HG03460 (cell line): ENCODE results near the gene SEMG1.

Experiments used
- ATAC-seq: cut with Tn5 transposase; IDR thresholded peaks from one replicate; pipeline ENCODE4 v1.9.1; 2021; ENCODE audit not compliant: unreplicated experiment

The SEMG1 gene

DNA sequence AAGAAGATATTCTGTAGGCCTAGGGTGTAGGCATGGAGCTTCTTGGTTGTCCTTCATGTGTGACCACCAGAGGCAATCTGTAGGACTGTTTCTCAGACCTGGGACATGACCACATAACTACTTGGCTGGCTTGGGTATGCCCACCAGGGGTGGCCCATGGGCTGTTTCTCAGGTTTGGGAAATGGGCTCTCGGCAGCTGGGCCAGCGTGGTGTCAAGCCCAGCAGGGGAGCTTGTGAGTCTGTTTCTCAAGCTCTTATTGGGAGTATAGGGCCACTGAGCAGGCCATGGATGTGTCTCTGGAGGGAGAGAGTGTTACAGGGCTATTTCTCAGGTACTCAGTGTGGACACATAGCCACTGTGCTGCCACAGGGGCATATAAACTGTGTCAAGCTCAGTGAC, 11.8 kb downstream of the SEMG1 start:
- ATAC-seq = no peak

DNA sequence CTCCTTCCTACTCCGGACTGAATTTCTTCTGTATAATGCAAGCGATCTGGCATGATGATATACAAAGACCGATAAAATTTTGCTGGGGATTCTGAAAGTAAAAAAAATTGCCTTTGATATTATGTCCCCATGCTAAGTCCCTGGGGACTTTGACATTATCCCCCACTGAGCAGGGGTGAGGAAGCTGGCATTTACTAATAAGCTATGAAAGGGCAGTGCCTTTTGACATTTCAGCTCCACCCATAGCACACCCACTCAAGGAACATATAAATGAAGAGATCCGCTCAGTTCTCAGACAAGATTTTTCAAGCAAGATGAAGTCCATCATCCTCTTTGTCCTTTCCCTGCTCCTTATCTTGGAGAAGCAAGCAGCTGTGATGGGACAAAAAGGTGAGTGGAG, 14.2 kb downstream of the SEMG1 start, which contains the start of gene SEMG2:
TSS of gene SEMG2 (plus strand) at position 298 of the 400 bp plus-strand sequence. CDS start at position 315, 17 bp downstream.
- no peak for ATAC-seq

DNA sequence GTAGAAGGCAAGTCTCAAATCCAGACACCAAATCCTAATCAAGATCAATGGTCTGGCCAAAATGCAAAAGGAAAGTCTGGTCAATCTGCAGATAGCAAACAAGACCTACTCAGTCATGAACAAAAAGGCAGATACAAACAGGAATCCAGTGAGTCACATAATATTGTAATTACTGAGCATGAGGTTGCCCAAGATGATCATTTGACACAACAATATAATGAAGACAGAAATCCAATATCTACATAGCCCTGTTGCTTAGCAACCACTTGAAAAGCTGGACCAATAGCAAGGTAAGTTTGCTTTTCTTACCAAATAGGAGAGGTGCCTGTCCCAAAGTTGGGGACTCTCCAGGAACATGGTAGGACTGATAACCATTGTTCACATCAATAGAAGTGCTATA, 16.3 kb downstream of the SEMG1 start:
- no peak for ATAC-seq

DNA sequence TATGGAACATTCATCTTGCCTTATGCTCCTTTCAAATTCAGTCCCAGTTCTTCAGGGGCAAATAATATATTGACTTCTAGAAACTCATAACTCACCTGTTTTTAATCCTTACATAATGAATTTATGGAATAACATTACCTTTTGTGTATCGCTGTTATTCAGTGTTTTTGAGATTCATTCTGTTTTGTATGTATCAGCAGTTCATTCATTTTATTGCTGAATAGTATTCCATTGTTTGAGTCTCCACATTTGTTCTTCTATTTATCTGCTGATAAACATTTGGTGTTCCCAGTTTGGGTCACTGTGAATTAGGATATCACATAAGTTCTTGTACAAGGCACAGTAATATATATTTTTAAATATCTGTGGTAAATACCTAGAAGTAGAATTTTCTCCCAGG, 19.5 kb downstream of the SEMG1 start:
- no peak for ATAC-seq

DNA sequence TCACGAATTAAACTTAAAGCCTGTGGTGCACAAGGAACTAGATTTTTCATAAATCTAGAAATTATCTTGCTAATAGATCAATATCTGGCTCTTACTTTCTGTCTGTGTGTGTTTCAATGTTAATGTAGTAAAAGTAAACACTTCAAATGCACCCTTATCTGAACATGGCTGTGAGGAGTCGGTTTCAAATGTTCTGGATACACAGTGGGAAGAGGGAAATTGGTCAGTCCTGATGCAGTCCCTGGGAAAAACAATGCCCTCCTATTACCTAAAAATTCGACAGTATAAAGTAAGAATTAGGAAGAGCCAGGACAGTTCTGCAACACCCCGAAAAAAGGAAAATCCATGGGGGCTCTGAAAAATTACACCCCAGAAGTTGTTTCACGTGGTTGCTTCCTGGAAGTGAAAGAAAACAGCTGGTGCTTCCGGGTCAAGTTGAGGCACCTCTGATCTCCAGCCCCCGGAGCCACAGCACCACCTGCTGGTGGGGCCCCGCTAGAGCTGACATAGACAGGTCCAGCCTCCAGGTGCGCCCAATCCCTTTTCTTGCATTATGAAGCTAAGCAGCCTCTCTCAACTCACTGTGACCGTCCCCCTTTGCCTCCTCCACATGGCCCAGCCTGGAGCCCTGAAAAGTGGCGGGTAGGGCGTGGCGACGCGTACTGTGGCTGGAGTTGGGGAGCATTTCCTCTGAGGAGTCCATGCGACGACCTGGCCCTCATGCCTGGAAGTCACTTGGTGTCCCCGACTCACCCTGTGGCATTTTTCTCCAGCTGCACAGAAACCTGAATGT, 22.6 kb downstream of the SEMG1 start:
- ATAC-seq = no peak

DNA sequence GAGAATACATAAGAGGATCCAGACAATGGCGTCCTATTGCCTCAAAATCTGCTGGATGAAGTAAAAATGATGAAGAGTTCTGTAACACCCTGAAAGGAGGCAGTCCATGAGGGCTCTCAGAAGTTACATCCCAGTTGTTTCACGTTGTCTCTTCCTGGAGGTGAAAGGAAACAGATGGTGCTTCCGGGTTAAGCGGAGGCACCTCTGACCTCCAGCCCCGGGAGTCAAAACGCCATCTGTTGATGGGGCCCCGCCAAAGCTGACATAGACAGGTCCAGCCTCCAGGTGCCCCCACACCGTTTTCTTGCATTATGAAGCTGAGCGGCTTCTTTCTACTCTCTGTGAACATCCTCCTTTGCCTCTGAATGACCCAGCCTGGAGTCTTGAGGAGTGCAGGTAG, 23.8 kb downstream of the SEMG1 start:
- ATAC-seq = no peak

DNA sequence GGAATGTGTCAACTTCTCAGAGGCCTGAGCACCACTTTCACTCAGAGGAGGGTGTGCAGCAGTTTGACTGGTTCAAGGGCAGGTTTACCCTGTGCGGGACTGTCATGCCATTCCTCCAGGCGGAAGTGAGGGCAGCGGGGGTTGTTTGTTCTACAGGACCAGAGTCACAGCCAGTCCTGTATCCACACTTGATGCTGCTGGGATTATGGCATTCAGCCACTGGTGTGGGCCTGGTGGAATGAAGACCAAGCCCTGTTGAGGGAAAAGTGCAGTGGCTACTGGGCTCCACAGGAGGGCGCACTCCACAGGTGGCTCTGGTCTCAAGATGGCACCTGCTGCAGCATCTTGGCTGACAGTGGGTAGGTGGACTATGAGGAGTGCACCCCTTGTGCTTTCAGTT, 29.2 kb downstream of the SEMG1 start:
- no peak for ATAC-seq

DNA sequence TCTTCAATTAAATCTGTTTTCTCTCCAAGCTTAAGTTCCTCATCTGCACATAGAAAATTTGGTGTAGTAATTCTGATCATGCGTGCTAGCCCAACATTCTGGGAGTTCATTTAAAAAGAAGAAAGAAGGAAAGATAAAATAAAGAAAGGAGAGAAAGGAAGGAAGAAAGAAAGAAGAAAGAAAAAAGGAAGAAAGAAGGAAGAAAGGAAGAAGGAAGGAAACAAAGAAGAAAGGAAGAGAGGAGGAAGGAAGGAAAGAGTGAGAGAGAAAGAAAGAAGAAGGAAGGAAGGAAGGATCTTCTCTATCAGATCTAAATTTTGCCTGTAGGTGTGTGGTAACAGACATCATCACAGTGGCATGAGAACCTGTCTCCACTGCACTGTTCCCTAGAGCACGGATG, 31.3 kb downstream of the SEMG1 start:
- ATAC-seq = no peak

DNA sequence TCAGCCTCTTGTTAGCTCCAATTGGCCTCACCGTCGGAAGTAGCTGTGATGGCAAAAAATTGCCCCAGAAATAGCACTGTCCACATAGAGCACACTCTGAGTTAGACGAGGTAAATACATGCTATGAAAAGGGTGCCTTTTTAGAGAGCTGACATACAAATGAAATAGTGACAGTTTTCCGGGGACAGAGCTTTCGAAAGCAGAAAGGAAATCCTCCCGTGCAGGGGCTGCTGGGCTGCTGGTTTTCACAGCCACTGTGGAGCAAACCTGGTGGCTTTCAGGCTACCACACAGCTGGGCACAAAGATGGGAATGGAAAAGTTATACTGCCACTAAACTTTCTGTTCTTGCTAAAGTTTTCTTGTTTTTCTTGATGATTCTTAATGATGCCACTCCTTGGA, 39.3 kb downstream of the SEMG1 start:
- ATAC-seq = no peak

DNA sequence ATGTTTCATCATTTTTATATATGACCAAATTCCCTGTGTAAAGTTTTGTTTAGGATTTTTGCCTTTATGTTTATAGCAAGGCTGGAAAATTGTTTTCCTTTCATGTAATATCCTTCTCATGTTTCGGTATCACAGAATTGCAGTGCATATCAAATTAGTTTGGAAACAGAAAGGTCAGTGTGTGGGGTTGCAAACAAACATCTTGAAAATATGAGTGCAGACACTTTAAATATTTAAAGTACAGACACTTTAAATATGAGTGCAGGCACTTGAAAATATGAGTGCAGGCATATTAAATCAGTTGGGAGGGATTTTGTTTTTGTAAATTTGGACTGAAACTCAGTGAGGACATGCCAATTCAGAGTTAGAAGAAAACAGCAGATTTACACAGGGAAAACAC, 41.0 kb downstream of the SEMG1 start:
- ATAC-seq = no peak

DNA sequence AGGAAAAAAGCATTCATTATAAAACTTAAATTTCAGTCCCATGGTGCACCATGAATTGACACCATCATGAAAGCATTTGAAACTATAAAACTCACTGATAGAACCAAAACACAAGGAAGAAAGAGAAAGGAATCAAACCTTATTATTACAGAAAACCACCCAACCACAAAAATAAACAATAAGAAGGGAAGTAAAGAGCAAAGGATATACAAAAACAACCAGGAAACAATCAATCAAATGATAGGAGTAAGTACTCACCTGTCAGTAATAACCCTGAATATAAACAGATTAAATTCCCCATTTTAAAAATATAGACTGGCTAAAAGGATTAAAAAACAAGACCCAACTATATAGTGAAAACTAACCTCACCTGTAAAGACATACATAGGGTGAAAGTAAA, 41.8 kb downstream of the SEMG1 start:
- ATAC-seq = no peak

DNA sequence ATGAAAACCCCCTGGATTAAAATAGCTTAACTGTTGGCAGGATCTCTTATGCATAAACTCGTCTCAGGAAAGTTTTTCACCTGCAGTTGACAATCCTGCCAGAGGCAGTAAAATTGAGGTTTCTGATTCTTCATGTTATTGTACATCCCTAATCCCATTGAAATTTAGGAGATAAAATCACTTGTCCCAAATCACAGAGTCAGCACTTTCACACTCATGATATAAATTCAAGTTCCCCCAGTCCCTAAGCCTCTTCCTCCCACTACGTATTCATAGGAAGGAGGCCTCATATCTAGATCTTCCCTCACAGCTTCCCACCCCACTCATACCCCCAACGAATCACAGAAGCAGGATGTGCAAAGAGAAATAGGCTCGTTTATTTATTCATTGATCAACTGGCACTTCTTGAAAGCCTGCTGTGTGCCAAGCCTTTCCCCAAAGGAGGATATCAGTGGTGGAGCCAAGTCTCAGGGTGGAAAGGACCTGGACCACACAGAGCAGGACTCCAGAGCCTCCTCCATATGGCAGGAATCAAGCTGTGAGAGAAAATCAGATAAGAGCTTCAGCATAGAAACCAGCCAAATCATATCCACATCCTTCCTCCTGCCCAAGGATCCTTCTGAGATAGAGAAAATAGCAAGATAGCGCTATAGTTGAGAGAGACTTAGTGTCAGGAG, 45.2 kb downstream of the SEMG1 start:
- ATAC-seq = no peak

DNA sequence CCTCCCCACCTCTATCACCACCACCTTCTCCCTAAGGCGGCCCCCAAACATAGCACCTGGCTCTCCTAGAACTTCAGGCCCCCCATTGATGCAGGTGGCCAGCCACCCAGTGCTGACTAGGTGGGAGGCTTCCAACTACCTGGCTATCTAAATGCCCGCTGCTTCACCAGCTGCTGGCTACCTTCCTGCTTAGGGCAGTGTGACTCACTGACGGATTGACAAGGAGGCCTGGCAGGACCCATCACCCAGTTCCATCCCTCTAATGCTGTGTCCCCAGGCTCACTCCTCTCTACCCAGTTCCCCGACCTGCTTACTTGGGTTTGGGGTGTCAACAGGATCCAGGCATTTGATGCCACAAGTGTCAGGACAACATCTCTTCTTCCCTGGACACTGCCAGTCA, 46.4 kb downstream of the SEMG1 start:
- ATAC-seq = no peak

DNA sequence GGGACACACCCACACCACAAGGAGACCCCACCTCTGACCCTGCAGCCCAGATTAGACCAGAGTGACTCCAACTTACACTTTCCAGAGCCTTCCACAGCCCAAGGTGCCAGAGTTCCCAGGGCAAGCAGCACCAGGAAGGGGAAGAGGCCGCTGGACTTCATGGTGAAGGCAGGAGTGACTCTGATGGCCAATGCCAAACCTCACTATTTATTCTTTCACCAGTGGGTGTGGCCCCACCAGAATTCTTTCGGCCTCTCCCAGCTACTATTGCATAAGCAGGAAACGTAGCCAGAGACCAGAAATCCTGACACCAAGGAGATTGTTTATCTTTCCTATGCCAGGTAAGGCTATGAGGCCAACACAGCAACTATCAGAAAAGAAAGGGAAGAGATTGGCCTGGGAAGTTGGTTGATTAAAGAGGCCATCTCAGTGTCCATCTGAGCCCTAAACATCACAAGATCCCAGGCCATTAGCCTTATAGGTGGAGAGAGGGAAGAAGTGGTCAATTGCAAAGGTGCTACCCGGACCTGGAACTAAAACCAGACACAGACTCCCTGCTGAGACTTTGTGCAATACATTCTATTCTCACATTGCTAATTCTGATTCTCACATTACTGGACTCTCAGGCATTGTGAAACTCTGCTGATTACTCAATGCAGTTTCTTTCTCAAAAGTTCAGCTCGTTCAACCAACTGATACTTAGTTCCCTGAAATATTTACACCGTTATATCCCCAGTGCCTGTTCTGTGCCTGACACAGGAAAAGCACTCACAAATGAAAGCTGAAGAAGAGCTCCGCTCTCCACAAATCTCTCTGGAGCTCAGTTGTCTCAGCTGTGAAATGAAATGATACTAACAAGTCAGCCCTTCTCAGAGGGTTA, 47.8 kb downstream of the SEMG1 start, which contains the start of gene SLPI:
TSS of gene SLPI (minus strand) at position 182 of the 880 bp plus-strand sequence. CDS start at position 161, 21 bp downstream.
- ATAC-seq = no peak

DNA sequence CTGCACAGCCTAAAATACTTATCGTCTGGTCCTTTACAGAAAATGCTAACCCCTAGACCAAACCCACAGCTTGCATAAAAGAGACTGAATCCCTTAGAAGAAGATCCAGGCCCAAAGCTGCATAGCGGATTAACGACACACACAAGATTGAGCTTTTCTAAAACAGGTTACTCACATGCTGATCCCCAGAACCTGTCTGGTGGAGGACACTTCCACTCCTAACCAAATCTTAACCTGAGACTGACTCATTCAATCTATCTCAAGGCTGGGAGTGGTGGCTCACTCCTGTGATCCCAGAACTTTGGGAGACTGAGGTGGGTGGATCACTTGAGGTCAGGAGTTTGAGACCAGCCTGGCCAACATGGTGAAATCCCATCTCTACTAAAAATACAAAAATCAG, 50.3 kb downstream of the SEMG1 start:
- ATAC-seq = no peak

DNA sequence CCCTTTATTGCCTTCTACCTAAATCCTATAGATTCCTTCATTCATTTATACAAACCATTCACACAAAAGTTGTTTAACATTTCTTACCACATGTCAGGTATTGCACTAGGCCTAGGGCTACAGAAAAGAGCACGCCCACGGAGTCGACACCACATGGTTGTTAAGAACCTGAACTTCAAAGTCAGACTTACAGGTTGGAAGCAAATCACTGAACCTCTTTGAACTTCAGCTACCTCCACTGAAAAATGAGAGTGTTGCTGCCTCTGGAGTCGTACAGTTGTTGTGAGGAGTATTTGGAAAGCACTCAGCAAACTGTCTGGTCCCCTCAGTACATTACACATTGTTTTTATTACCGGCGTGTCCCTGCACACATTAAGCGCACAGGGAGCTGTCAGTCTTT, 50.9 kb downstream of the SEMG1 start:
- no peak for ATAC-seq

DNA sequence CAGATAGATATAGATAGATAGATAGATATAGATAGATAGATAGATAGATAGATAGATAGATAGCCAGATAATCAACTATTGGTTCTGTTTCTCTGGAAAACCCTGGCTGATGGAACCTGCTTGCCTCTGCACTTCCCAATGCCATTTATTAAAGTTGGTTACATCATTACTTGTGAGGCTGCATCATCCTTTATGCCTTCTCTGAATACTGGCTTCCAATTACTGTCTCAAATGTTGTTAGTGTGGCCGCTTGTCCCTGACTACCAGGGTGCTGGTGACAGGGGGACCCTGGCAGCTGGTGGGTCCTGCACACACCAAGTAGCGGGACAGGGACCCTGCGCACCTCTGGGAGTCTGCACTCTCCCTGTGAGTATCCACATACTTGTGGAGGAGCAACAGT, 51.4 kb downstream of the SEMG1 start:
- no peak for ATAC-seq

DNA sequence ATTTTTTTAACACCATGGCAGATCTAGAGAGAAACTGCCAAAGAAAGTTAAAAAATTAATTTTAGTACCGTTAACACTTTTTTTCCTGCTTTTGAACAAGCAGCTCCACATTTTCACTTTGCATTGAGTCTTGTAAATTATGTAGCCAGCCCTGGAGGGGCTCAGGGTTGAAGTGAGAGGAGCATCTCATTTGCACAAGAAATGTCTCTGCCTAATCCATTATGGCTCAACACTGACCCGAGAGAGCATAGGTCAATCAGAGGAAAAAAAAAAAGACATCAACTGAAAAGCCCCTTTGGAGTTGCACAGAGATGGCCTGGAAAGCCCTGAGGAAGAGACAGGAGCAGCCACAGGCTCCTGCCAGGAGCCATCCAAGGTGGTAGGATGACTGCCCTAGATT, 51.8 kb downstream of the SEMG1 start:
- ATAC-seq = no peak
